ENCODE results near the gene ODAD3. TPM values are rescaled to one million over a fixed set of nuclear protein-coding genes. Genes with fewer than 3 reads are reported as not detected.
"Not testable (repeated sequence)": the region's sequence is repeated elsewhere in the genome, so short reads cannot be mapped to it uniquely, and the experiment has no call there.

Gene ODAD3
- total and polyA plus RNA-seq, 9 donors: 0.18 to 5.4 (median 0.56) TPM

GRCh38 chr19:11445141-11445540 lies 10.2 kb upstream of the ODAD3 start:
- WGBS, 3 donors: 84 to 87% (median 85%) methylated on average over 13 of the region's 13 CpGs
- Histone ChIP-seq H3K4me3 (no peak overlapping the region), H3K4me1 (ENCODE audit: insufficient read depth) (no peaks in the 10 kb centered on the region), H3K27ac (no peak overlapping the region), H3K27me3 (no peaks in the 10 kb centered on the region), H3K36me3 (no peaks in the 10 kb centered on the region), H3K9me3 (no peaks in the 10 kb centered on the region)
- intact Hi-C loops (cut with DNase I): loop anchor here in 2 of 4 donors (10.0 kb wide), 1 partner anchor 150 kb away; the partner anchor contains the start of gene TSPAN16 (in 2 of the 2)
- no peak for DNase-seq
- TF ChIP-seq POLR2A (IDR thresholded peaks at IDR 0.05) (no peak), EP300 (IDR thresholded peaks at IDR 0.05) (no peak), CTCF (IDR thresholded peaks at IDR 0.05) (no peak)

- no peak overlapping the region for H3K4me3 ChIP-seq
- intact Hi-C loops (cut with DNase I): loop anchor here in 2 of 4 donors (10.0 kb wide), 1 partner anchor 149 kb away; the partner anchor contains the start of gene TSPAN16 (in 2 of the 2)
- WGBS, 3 donors: 64 to 87% (median 69%) methylated on average over 4 to 5 of the region's 5 CpGs
- H3K27me3 ChIP-seq: no peaks in the 10 kb centered on the region
- H3K36me3 ChIP-seq: no peaks in the 10 kb centered on the region
- H3K9me3 ChIP-seq: no peaks in the 10 kb centered on the region
- TF ChIP-seq EP300 (IDR thresholded peaks at IDR 0.05) (no peak), POLR2A (IDR thresholded peaks at IDR 0.05) (no peak), CTCF (IDR thresholded peaks at IDR 0.05) (no peak)
- H3K4me1 ChIP-seq (ENCODE audit: insufficient read depth): no peaks in the 10 kb centered on the region
- no peak overlapping the region for H3K27ac ChIP-seq
- DNase-seq: no peak
These were observed 9.1 kb upstream of the ODAD3 start for GRCh38 chr19:11444059-11444458.

- no peak overlapping the region for H3K27ac ChIP-seq
- no peaks in the 10 kb centered on the region for H3K27me3 ChIP-seq
- WGBS, 3 donors: 89 to 93% (median 90%) methylated on average over 9 of the region's 9 CpGs
- no peaks in the 10 kb centered on the region for H3K36me3 ChIP-seq
- intact Hi-C loops (cut with DNase I): no loop called here
- TF ChIP-seq CTCF (IDR thresholded peaks at IDR 0.05) (no peak), EP300 (IDR thresholded peaks at IDR 0.05) (no peak), POLR2A (IDR thresholded peaks at IDR 0.05) (no peak)
- H3K9me3 ChIP-seq: no peaks in the 10 kb centered on the region
- DNase-seq: no peak
- no peak overlapping the region for H3K4me3 ChIP-seq
- peaks cover 12% of the 10 kb centered on the region for H3K4me1 ChIP-seq (ENCODE audit: insufficient read depth)
These were observed 3.0 kb upstream of the ODAD3 start for GRCh38 chr19:11437955-11438354.

GRCh38 chr19:11435833-11436313 lies 952 bp upstream of the ODAD3 start:
- WGBS, 3 donors: 2 to 3% (median 2%) methylated on average over 21 of the region's 21 CpGs
- peak in 2 of 5 donors; percentile 54 to 56 for DNase-seq

GRCh38 chr19:11434703-11435056 lies 241 bp downstream of the ODAD3 start:
- no peaks in the 10 kb centered on the region for H3K27me3 ChIP-seq
- no peak for DNase-seq
- H3K4me3 ChIP-seq: peak overlapping the region; percentile 88
- intact Hi-C loops (cut with DNase I): loop anchor here in 1 of 4 donors (5.0 kb wide), 1 partner anchor 52 kb away; the partner anchor contains the start of gene EPOR
- TF ChIP-seq CTCF (IDR thresholded peaks at IDR 0.05) (no peak), POLR2A (IDR thresholded peaks at IDR 0.05) (peak; percentile 7)
- peaks cover 12% of the 10 kb centered on the region for H3K4me1 ChIP-seq (ENCODE audit: insufficient read depth)
- H3K9me3 ChIP-seq: no peaks in the 10 kb centered on the region
- WGBS, 3 donors: 2 to 3% (median 3%) methylated on average over 9 of the region's 9 CpGs
- H3K27ac ChIP-seq: peak overlapping the region in 1 of 2 donors; percentile 71
- no peaks in the 10 kb centered on the region for H3K36me3 ChIP-seq

More at GRCh38 chr19:11435833-11436313, 952 bp upstream of the ODAD3 start:
- H3K9me3 ChIP-seq: no peaks in the 10 kb centered on the region
- peak overlapping the region in 1 of 2 donors; percentile 9 for H3K27ac ChIP-seq
- peaks cover 12% of the 10 kb centered on the region for H3K4me1 ChIP-seq (ENCODE audit: insufficient read depth)
- no peaks in the 10 kb centered on the region for H3K36me3 ChIP-seq
- peak overlapping the region; percentile 88 for H3K4me3 ChIP-seq
- no peaks in the 10 kb centered on the region for H3K27me3 ChIP-seq
- no peak for TF ChIP-seq EP300 (IDR thresholded peaks at IDR 0.05)
- intact Hi-C loops (cut with DNase I): no loop called here

- 96 to 98% (median 97%) methylated on average over 3 of the region's 3 CpGs for WGBS, 3 donors
These were observed 1.4 kb downstream of the ODAD3 start for GRCh38 chr19:11433526-11433925.

More at GRCh38 chr19:11433526-11433925, 1.4 kb downstream of the ODAD3 start:
- not testable (repeated sequence) for DNase-seq, H3K27me3 ChIP-seq, H3K27ac ChIP-seq, H3K36me3 ChIP-seq, H3K4me3 ChIP-seq, H3K9me3 ChIP-seq
- H3K4me1 ChIP-seq (ENCODE audit: insufficient read depth): peaks cover 12% of the 10 kb centered on the region
- intact Hi-C loops (cut with DNase I): loop anchor here in 1 of 4 donors (5.0 kb wide), 1 partner anchor 51 kb away; the partner anchor contains the start of gene EPOR
